Esophagus muscularis mucosa (tissue), 4 donors: ENCODE results near the gene CACNB1. TPM values are rescaled to one million over a fixed set of nuclear protein-coding genes. Genes with fewer than 3 reads are reported as not detected.

Experiments
- DNase-seq: peaks from one replicate; pipeline ENCODE4 v3.0.0-alpha.2; 2017; ENCODE audit errors: extremely low spot score
- H3K27ac ChIP-seq, 4 donors: fragments of 200-600 bp; sonication (generic); replicated peaks in 1 of 4; 1 replicate in 3 of 4; 2 replicates in 1 of 4; pipeline ENCODE4 v1.5.1; 2016 to 2019; ENCODE audit warnings: mild to moderate bottlenecking in 1 of 4
- H3K27me3 ChIP-seq, 4 donors: fragments of 200-600 bp; sonication (generic); one replicate each; pipeline versions ENCODE4 v1.5.1 to v1.6.0; 2016 to 2019
- H3K36me3 ChIP-seq, 4 donors: fragments of 200-600 bp; sonication (generic); one replicate each; pipeline ENCODE4 v1.5.1; 2016 to 2019
- H3K4me1 ChIP-seq, 4 donors: fragments of 200-600 bp; sonication (generic); one replicate each; pipeline ENCODE4 v1.5.1; 2016 to 2019
- H3K4me3 ChIP-seq, 4 donors: fragments of 200-600 bp; sonication (generic); 1 replicate in 2 of 4; 2 replicates in 2 of 4; pipeline ENCODE4 v1.5.1; 2016 to 2019; ENCODE audit warnings: mild to moderate bottlenecking in 4 of 4, moderate library complexity in 1 of 4
- H3K9me3 ChIP-seq, 4 donors: fragments of 200-600 bp; sonication (generic); 1 replicate in 3 of 4; 2 replicates in 1 of 4; pipeline ENCODE4 v1.5.1; 2016 to 2019
- EP300 ChIP-seq: sonication (generic); formaldehyde crosslinking; IDR thresholded peaks from one replicate; pipeline ENCODE4 v1.6.1; 2017; ENCODE audit warnings: antibody characterized with exemption
- POLR2A ChIP-seq: fragments of 450-650 bp; IDR thresholded peaks from one replicate; pipeline ENCODE4 v1.6.1; 2017; ENCODE audit warnings: antibody characterized with exemption, moderate library complexity, mild to moderate bottlenecking, low read depth
- POLR2AphosphoS5 ChIP-seq, 2 donors: sonication (generic); formaldehyde crosslinking; IDR thresholded peaks; one replicate each; pipeline ENCODE4 v1.6.1; 2017; ENCODE audit warnings: antibody characterized with exemption in 2 of 2
- WGBS: methylation state at CpG from one replicate; pipeline ENCODE4 v1.1.5; 2018; 5-methylcytosine and 5-hydroxymethylcytosine counted together
- intact Hi-C: fragments of 100-400 bp; cut with DNase I; formaldehyde crosslinking; loops from one replicate; pipeline ENCODE4 v1.15.1; 2023
- total RNA-seq, 4 donors: library from RNA; depleted of rRNA; stranded (reverse); fragments of >200 nt; gene quantifications; one replicate each; pipeline versions ENCODE4 v1.1.0 to v1.2.1, GENCODE V29; 2016
- TF ChIP-seq, protein P1 (sequence below), 3 experiments: fragments of 200-600 bp in 2 of 3; fragments of 450-650 bp in 1 of 3; sonication (generic) in 2 of 3; IDR thresholded peaks; one replicate each; pipeline ENCODE4 v1.5.1; 2017 to 2019; ENCODE audit warnings: antibody characterized with exemption in 3 of 3, mild to moderate bottlenecking in 2 of 3, moderate library complexity in 1 of 3

The CACNB1 gene
- total RNA-seq, 4 donors from 2014 or later, result 3.1 to 8.0 (median 5.4) TPM

DNA sequence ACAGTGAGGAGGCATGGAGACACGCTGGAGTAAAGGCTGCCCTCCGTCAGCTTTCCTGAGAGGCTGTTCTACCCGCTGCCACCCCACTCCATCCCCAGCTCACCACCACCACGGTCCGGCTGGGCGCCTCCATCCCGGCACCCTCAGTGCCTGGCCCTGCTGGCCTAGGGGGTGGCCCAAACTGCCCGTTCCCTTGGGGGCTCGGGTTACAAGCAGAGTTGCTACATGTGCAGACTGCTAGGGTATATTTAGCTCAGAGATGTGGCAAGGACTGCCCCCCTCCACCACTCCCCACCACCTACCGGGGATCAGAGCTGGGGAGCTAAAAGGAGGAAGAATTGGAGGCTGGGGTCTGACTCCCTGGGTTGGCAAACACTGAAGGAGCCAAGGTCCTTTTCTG, 4.1 kb downstream of the CACNB1 start:
- DNase-seq, result no peak
- Histone ChIP-seq H3K4me3 (no peak overlapping the region), H3K27me3 (no peaks in the 10 kb centered on the region), H3K27ac (no peak overlapping the region), H3K9me3 (no peaks in the 10 kb centered on the region), H3K36me3 (peaks cover 0 to 59% (median 45%) of the 10 kb centered on the region in 4 donors), H3K4me1 (peaks cover 24 to 53% (median 42%) of the 10 kb centered on the region in 4 donors)
- intact Hi-C loops, result no loop called here
- WGBS, result 92% methylated on average over 5 of the region's 10 CpGs
- TF ChIP-seq EP300, result no peak

DNA sequence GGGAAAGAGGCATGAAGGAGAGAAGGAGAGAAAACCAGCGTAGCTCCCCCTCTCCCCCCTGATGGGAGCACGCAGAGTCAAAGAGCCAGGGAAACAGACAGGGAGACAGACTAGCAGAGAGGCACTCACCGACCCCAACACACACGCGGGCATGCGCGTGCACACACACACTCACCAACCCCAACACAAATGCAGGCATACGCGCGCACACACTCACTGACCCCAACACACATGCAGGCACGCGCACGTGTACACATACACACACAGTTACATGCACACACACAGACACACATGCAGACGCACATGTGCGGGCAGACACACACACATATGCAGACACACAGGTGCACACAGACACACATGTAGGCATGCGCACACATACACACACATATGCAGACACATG, 4.6 kb downstream of the CACNB1 start:
- Histone ChIP-seq H3K27ac (no peak overlapping the region), H3K36me3 (peaks cover 0 to 64% (median 50%) of the 10 kb centered on the region in 4 donors), H3K4me3 (no peak overlapping the region), H3K27me3 (no peaks in the 10 kb centered on the region), H3K9me3 (no peaks in the 10 kb centered on the region), H3K4me1 (peaks cover 19 to 48% (median 37%) of the 10 kb centered on the region in 4 donors)
- intact Hi-C loops, result no loop called here
- WGBS, result 91% methylated on average over 16 of the region's 16 CpGs
- no peak for DNase-seq
- TF ChIP-seq POLR2A (no peak), POLR2AphosphoS5 (IDR thresholded peaks at IDR 0.05) (no peak), EP300 (no peak)
- TF ChIP-seq, protein P1, sequence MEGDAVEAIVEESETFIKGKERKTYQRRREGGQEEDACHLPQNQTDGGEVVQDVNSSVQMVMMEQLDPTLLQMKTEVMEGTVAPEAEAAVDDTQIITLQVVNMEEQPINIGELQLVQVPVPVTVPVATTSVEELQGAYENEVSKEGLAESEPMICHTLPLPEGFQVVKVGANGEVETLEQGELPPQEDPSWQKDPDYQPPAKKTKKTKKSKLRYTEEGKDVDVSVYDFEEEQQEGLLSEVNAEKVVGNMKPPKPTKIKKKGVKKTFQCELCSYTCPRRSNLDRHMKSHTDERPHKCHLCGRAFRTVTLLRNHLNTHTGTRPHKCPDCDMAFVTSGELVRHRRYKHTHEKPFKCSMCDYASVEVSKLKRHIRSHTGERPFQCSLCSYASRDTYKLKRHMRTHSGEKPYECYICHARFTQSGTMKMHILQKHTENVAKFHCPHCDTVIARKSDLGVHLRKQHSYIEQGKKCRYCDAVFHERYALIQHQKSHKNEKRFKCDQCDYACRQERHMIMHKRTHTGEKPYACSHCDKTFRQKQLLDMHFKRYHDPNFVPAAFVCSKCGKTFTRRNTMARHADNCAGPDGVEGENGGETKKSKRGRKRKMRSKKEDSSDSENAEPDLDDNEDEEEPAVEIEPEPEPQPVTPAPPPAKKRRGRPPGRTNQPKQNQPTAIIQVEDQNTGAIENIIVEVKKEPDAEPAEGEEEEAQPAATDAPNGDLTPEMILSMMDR (IDR thresholded peaks at IDR 0.05), result no peak

DNA sequence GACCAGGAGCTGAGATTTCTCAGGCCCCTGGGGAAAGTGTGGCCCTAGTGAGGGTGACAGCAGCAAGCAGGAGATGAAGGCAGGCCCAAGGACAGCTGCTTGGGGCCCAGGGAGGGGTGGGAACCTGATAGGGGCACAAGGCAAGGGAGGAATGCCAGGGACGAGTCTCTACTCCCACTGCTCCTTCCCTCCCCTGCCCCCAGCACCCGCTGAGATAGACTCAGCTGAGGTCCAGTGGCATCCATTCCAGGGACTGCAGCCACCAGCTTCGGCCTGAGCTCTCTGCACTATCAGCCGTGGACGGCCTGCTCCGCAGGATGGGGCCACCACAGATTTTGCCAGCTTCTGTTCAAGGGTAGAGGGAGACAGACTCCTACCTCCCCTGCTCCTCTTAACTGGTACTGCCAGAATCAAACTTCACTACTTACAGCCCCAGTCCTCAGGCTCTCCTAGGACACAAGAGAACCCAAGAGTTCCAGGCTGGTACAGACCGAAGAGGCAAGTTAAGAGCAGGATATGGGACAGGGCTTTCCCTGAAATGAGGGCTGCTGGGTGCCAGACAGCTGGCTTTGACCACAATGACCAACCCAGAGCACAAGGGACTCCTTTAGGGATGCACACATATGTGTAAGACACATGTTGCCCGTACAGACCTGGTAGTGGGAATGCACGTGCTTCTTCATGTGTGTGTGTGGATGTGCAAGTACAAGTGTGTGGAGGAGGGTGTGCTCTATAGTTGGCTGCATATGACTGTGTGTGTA, 5.5 kb downstream of the CACNB1 start:
- no peaks in the 10 kb centered on the region for H3K27me3 ChIP-seq
- no peak for DNase-seq
- peaks cover 0 to 74% (median 59%) of the 10 kb centered on the region in 4 donors for H3K36me3 ChIP-seq
- TF ChIP-seq, protein P1 (IDR thresholded peaks at IDR 0.05), result no peak
- no peak for TF ChIP-seq EP300
- no peak for TF ChIP-seq POLR2A
- no peak for TF ChIP-seq POLR2AphosphoS5 (IDR thresholded peaks at IDR 0.05)
- H3K9me3 ChIP-seq, result no peaks in the 10 kb centered on the region
- no peak overlapping the region for H3K4me3 ChIP-seq
- no peak overlapping the region for H3K27ac ChIP-seq
- H3K4me1 ChIP-seq, result peaks cover 16 to 38% (median 32%) of the 10 kb centered on the region in 4 donors
- 87% methylated on average over 8 of the region's 9 CpGs for WGBS
- intact Hi-C loops, result no loop called here

DNA sequence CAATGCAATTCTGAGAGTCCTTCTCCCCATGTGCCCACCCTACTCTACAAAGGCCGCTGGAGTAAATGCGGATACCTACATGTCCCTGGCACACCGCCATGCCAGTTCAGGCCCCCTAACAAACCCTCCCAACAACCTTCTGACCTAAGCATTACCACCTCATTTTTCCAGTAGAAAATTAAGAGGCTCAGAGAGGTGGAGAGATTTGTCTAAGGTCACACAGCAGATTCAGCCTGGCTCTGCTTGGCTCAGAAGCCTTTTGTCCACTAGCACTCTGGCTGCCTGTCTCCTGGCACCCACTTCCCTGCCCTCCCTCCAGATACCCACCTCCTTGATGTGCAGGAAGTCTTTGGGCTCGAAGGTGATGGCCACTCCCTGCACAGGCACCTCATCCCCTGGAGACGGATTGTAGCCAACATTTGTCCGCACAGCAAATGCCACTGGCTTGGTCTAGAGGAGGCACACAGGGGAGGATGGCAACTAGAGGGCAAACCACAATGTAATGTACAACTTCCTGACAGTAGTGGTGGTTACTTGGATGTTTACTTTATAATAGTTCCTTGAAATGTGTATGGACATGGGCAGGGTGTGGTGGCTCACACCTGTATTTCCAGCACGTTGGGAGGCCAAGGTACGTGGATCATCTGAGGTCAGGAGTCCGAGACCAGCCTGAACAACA, 10.2 kb downstream of the CACNB1 start:
- DNase-seq, result no peak
- Histone ChIP-seq H3K36me3 (peaks cover 11 to 100% (median 88%) of the 10 kb centered on the region in 4 donors), H3K27ac (no peak overlapping the region), H3K9me3 (no peaks in the 10 kb centered on the region), H3K27me3 (no peaks in the 10 kb centered on the region), H3K4me1 (no peaks in the 10 kb centered on the region), H3K4me3 (no peak overlapping the region)
- intact Hi-C loops, result no loop called here
- 88% methylated on average over 6 of the region's 9 CpGs for WGBS
- TF ChIP-seq POLR2AphosphoS5 (IDR thresholded peaks at IDR 0.05) (no peak), POLR2A (no peak), EP300 (no peak)
- TF ChIP-seq, protein P1 (IDR thresholded peaks at IDR 0.05), result no peak

DNA sequence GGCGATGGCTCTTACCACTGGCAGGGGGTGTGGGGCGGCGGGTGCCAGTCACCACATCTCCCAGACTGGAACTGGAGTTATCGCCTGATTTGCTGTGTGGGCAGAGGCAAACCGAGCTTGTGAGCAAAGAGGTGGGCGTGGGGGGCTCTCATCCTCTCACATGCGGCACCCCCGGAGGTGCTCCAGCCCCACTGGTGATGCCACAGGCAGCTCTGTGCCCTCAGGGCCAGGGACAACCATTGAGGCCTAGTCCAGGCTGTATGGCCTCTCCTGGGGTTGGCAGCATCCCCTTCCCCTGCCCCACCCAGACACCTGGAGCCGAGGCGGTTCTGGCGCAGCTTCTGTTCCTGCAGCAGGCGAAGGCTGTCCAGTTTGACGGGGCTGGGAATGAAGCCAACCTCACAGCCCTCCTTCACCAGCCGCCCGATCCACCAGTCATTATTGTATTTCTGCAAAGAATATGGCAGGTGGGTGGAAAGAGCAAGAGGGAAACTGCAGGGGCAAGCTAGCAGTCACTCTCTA, 10.9 kb downstream of the CACNB1 start:
- no peak overlapping the region for H3K4me3 ChIP-seq
- DNase-seq, result no peak
- TF ChIP-seq EP300 (no peak), POLR2A (no peak), POLR2AphosphoS5 (IDR thresholded peaks at IDR 0.05) (no peak)
- TF ChIP-seq, protein P1 (IDR thresholded peaks at IDR 0.05), result no peak
- no peaks in the 10 kb centered on the region for H3K9me3 ChIP-seq
- WGBS, result 79% methylated on average over 3 of the region's 15 CpGs
- H3K27me3 ChIP-seq, result no peaks in the 10 kb centered on the region
- no peaks in the 10 kb centered on the region for H3K4me1 ChIP-seq
- H3K36me3 ChIP-seq, result peaks cover 13 to 100% (median 85%) of the 10 kb centered on the region in 4 donors
- intact Hi-C loops, result no loop called here
- H3K27ac ChIP-seq, result no peak overlapping the region
